Measurements from ENCODE around the gene PLG. TPM values are rescaled to one million over a fixed set of nuclear protein-coding genes. Genes with fewer than 3 reads are reported as not detected.
"Not testable (repeated sequence)": the region's sequence is repeated elsewhere in the genome, so short reads cannot be mapped to it uniquely, and the experiment has no call there.

PLG gene
- total RNA-seq, 2 donors from 2014 or later, result 0.17 TPM; not detected in 1

- H3K36me3 ChIP-seq; H3K9me3 ChIP-seq; H3K4me1 ChIP-seq (replicated peaks); intact Hi-C loops (cut with DNase I); H3K27me3 ChIP-seq (replicated peaks; ENCODE audit: insufficient read depth); DNase-seq (ENCODE audit: low spot score); H3K4me3 ChIP-seq: not testable (repeated sequence)
- WGBS, result 30% methylated on average over 3 of the region's 3 CpGs
- peak overlapping the region; percentile 33 to 43 for H3K27ac ChIP-seq
- peak; percentile 29 for TF ChIP-seq POLR2AphosphoS5 (IDR thresholded peaks at IDR 0.05)
Observed at GRCh38 chr6:160788126-160788525, 86.1 kb downstream of the PLG start.

- H3K4me3 ChIP-seq, result no peak overlapping the region
- no peak for TF ChIP-seq POLR2A (IDR thresholded peaks at IDR 0.05)
- TF ChIP-seq CTCF (IDR thresholded peaks at IDR 0.05), result no peak
- TF ChIP-seq POLR2AphosphoS5 (IDR thresholded peaks at IDR 0.05), result no peak
- no peak for DNase-seq (ENCODE audit: low spot score)
- H3K27me3 ChIP-seq (replicated peaks; ENCODE audit: insufficient read depth), result no peaks in the 10 kb centered on the region
- 77% methylated on average over 4 of the region's 4 CpGs for WGBS
- intact Hi-C loops (cut with DNase I), result no loop called here
- no peaks in the 10 kb centered on the region for H3K9me3 ChIP-seq
- H3K4me1 ChIP-seq (replicated peaks), result no peaks in the 10 kb centered on the region
- H3K27ac ChIP-seq, result peak overlapping the region in 1 of 2 donors; percentile 43
- no peaks in the 10 kb centered on the region for H3K36me3 ChIP-seq
Observed at GRCh38 chr6:160788806-160789205, 86.8 kb downstream of the PLG start.

- Histone ChIP-seq H3K27me3 (replicated peaks; ENCODE audit: insufficient read depth) (no peaks in the 10 kb centered on the region), H3K4me1 (replicated peaks) (no peaks in the 10 kb centered on the region), H3K36me3 (no peaks in the 10 kb centered on the region), H3K4me3 (no peak overlapping the region), H3K9me3 (no peaks in the 10 kb centered on the region), H3K27ac (no peak overlapping the region)
- intact Hi-C loops (cut with DNase I), result no loop called here
- 80% methylated on average over 9 of the region's 9 CpGs for WGBS
- no peak for DNase-seq (ENCODE audit: low spot score)
- no peak for TF ChIP-seq CTCF (IDR thresholded peaks at IDR 0.05)
- no peak for TF ChIP-seq POLR2AphosphoS5 (IDR thresholded peaks at IDR 0.05)
- no peak for TF ChIP-seq POLR2A (IDR thresholded peaks at IDR 0.05)
Observed at GRCh38 chr6:160789263-160790027, 87.4 kb downstream of the PLG start.

- Histone ChIP-seq H3K4me3 (no peak overlapping the region), H3K27ac (peak overlapping the region in 1 of 2 donors; percentile 1), H3K9me3 (no peaks in the 10 kb centered on the region), H3K27me3 (replicated peaks; ENCODE audit: insufficient read depth) (no peaks in the 10 kb centered on the region), H3K4me1 (replicated peaks) (no peaks in the 10 kb centered on the region), H3K36me3 (no peaks in the 10 kb centered on the region)
- intact Hi-C loops (cut with DNase I), result no loop called here
- WGBS, result 59% methylated on average over 7 of the region's 7 CpGs
- DNase-seq (ENCODE audit: low spot score), result no peak
- TF ChIP-seq CTCF (IDR thresholded peaks at IDR 0.05) (no peak), POLR2A (IDR thresholded peaks at IDR 0.05) (no peak), POLR2AphosphoS5 (IDR thresholded peaks at IDR 0.05) (no peak)
Observed at GRCh38 chr6:160790028-160790792, 88.2 kb downstream of the PLG start.

- no peak overlapping the region for H3K27ac ChIP-seq
- intact Hi-C loops (cut with DNase I), result no loop called here
- WGBS, result 91% methylated on average over 6 of the region's 6 CpGs
Observed at GRCh38 chr6:160791459-160791858, 89.4 kb downstream of the PLG start.

More at GRCh38 chr6:160791459-160791858, 89.4 kb downstream of the PLG start:
- TF ChIP-seq POLR2AphosphoS5 (IDR thresholded peaks at IDR 0.05) (no peak), POLR2A (IDR thresholded peaks at IDR 0.05) (no peak), CTCF (IDR thresholded peaks at IDR 0.05) (no peak)
- H3K36me3 ChIP-seq, result no peaks in the 10 kb centered on the region
- no peak for DNase-seq (ENCODE audit: low spot score)
- no peaks in the 10 kb centered on the region for H3K4me1 ChIP-seq (replicated peaks)
- no peak overlapping the region for H3K4me3 ChIP-seq
- H3K9me3 ChIP-seq, result no peaks in the 10 kb centered on the region
- no peaks in the 10 kb centered on the region for H3K27me3 ChIP-seq (replicated peaks; ENCODE audit: insufficient read depth)

Measured in prostate gland (tissue), 2 donors.